ENCODE data around the gene SGIP1. TPM values are rescaled to one million over a fixed set of nuclear protein-coding genes. Genes with fewer than 3 reads are reported as not detected.

Gene SGIP1, protein sequence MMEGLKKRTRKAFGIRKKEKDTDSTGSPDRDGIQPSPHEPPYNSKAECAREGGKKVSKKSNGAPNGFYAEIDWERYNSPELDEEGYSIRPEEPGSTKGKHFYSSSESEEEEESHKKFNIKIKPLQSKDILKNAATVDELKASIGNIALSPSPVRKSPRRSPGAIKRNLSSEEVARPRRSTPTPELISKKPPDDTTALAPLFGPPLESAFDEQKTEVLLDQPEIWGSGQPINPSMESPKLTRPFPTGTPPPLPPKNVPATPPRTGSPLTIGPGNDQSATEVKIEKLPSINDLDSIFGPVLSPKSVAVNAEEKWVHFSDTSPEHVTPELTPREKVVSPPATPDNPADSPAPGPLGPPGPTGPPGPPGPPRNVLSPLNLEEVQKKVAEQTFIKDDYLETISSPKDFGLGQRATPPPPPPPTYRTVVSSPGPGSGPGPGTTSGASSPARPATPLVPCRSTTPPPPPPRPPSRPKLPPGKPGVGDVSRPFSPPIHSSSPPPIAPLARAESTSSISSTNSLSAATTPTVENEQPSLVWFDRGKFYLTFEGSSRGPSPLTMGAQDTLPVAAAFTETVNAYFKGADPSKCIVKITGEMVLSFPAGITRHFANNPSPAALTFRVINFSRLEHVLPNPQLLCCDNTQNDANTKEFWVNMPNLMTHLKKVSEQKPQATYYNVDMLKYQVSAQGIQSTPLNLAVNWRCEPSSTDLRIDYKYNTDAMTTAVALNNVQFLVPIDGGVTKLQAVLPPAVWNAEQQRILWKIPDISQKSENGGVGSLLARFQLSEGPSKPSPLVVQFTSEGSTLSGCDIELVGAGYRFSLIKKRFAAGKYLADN
- total RNA-seq: under 1 TPM in 1 of 2 experiments, not detected in 1; 0.07 TPM

- Mint-ChIP-seq H3K27me3 (ENCODE audit: low read depth) (peaks cover 30% of the 10 kb centered on the region), H3K4me1 (ENCODE audit: low read depth) (peaks cover 9% of the 10 kb centered on the region), H3K36me3 (ENCODE audit: low read depth) (no peaks in the 10 kb centered on the region), H3K4me3 (peak within 1 kb of the TSS; percentile 78), H3K9me3 (no peaks in the 10 kb centered on the region), H3K27ac (no peak within 1 kb of the TSS)
- CTCF ChIA-PET: interaction anchor here (0.7 to 1.6 kb wide), 4 partner anchors 20 to 1216 kb away, joined by 3 to 4 read pairs (median 4); no protein-coding TSS in a partner anchor
- intact Hi-C loops (cut with micrococcal nuclease): loop anchor here (1.0 kb wide), 1 partner anchor 192 kb away; no protein-coding TSS in a partner anchor
- DNase-seq: peak; percentile 40
Observed at GRCh38 chr1:66533804-66534740, at the start of gene SGIP1. TSS of gene SGIP1 (plus strand) at chr1:66534153. CDS start at chr1:66534359, 206 bp downstream.

DNA sequence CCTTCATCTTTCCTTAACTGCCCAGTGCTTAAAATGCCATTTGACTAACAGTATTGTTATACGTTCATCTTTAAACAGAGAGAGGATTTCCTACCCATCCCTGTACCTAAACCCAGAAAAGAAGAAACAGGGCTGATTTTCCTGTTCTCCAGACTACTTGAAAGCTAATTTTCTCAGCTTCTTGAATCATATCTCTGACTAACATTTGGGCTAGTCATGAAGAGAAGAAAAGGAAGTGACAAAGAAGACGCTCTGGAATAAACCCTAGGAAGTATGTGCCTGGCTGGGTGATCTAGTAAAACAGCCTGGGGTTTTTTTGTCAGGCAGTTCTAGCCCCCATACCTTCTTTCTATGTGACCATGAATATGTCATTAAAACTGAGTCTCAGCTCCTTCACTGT, 44.8 kb upstream of the SGIP1 start:
- Mint-ChIP-seq H3K36me3 (ENCODE audit: low read depth) (no peaks in the 10 kb centered on the region), H3K27ac (no peak overlapping the region), H3K4me3 (no peak overlapping the region), H3K27me3 (ENCODE audit: low read depth) (no peaks in the 10 kb centered on the region), H3K9me3 (no peaks in the 10 kb centered on the region), H3K4me1 (ENCODE audit: low read depth) (no peaks in the 10 kb centered on the region)
- CTCF ChIA-PET: no interaction called here
- no peak for DNase-seq
- intact Hi-C loops (cut with micrococcal nuclease): no loop called here

DNA sequence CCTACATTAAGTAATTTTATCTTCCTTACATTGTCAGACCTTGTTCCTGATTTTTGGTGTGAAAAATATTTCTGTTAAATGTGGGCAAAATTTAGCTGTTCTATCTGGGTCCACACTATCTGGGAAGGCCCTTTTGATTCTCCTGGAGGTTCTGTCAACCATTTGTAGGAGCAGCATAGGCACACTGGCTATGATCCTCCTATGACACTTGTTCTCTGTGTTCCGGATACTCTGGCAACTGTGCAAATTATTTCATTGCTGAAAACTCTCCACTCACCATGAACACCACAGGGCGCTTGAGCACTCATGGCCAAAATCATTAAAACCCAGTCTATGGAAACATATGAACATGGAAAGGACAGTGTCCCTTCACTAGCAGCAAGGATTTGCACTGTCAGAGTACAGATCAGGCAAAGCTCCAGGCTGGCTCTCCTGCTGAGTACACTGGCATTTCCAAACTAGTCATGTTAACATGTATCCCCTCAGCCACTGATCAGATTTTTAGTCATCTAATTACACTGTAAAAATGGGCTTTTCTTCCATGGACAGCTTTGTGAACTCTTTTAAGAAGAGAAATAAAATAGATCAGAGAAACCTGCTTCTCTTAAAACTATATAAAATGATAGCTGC, 43.9 kb upstream of the SGIP1 start:
- intact Hi-C loops (cut with micrococcal nuclease): no loop called here
- Mint-ChIP-seq H3K36me3 (ENCODE audit: low read depth) (no peaks in the 10 kb centered on the region), H3K4me3 (no peak overlapping the region), H3K9me3 (no peaks in the 10 kb centered on the region), H3K27ac (no peak overlapping the region), H3K4me1 (ENCODE audit: low read depth) (no peaks in the 10 kb centered on the region), H3K27me3 (ENCODE audit: low read depth) (no peaks in the 10 kb centered on the region)
- DNase-seq: no peak
- CTCF ChIA-PET: interaction anchor here (1.6 kb wide), 1 partner anchor 14 kb away, joined by 9 read pairs; no protein-coding TSS in a partner anchor

- Mint-ChIP-seq H3K9me3 (no peaks in the 10 kb centered on the region), H3K27me3 (ENCODE audit: low read depth) (no peaks in the 10 kb centered on the region), H3K4me1 (ENCODE audit: low read depth) (no peaks in the 10 kb centered on the region), H3K27ac (no peak overlapping the region), H3K36me3 (ENCODE audit: low read depth) (no peaks in the 10 kb centered on the region), H3K4me3 (no peak overlapping the region)
- no peak for DNase-seq
- CTCF ChIA-PET: interaction anchor here (0.6 to 1.6 kb wide), 3 partner anchors 13 to 1282 kb away, joined by 3 to 9 read pairs (median 3); no protein-coding TSS in a partner anchor
- intact Hi-C loops (cut with micrococcal nuclease): no loop called here
Observed at GRCh38 chr1:66490816-66491215, 43.1 kb upstream of the SGIP1 start.

GRCh38 chr1:66492424-66492823, 41.5 kb upstream of the SGIP1 start:
- Mint-ChIP-seq H3K4me1 (ENCODE audit: low read depth) (no peaks in the 10 kb centered on the region), H3K27ac (no peak overlapping the region), H3K4me3 (no peak overlapping the region), H3K36me3 (ENCODE audit: low read depth) (no peaks in the 10 kb centered on the region), H3K9me3 (no peaks in the 10 kb centered on the region), H3K27me3 (ENCODE audit: low read depth) (peaks cover 5% of the 10 kb centered on the region)
- DNase-seq: no peak
- intact Hi-C loops (cut with micrococcal nuclease): no loop called here
- CTCF ChIA-PET: no interaction called here

DNA sequence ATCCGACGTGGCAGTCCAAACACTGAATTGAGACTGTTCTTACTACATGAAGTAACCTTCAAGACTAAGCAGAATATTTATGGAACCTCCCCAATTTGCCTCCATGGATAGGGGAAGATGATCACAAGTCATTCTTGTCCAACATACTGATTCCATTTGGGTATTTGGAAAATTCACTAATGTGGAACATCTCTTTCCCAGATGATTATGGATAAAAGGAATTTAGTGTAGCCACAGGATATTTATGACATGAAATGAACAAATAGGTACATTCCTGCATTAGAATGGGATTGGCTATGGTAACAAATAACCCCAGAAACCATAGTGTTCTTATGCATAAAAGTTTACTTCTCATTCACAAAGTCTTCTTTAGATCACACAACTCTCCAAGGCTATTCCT, 40.2 kb upstream of the SGIP1 start:
- no peak for DNase-seq
- no peaks in the 10 kb centered on the region for H3K9me3 Mint-ChIP-seq
- CTCF ChIA-PET: no interaction called here
- H3K27ac Mint-ChIP-seq: no peak overlapping the region
- intact Hi-C loops (cut with micrococcal nuclease): no loop called here
- peaks cover 13% of the 10 kb centered on the region for H3K27me3 Mint-ChIP-seq (ENCODE audit: low read depth)
- no peak overlapping the region for H3K4me3 Mint-ChIP-seq
- H3K36me3 Mint-ChIP-seq (ENCODE audit: low read depth): no peaks in the 10 kb centered on the region
- H3K4me1 Mint-ChIP-seq (ENCODE audit: low read depth): no peaks in the 10 kb centered on the region

- Mint-ChIP-seq H3K4me3 (no peak overlapping the region), H3K4me1 (ENCODE audit: low read depth) (no peaks in the 10 kb centered on the region), H3K9me3 (no peaks in the 10 kb centered on the region), H3K36me3 (ENCODE audit: low read depth) (no peaks in the 10 kb centered on the region), H3K27ac (no peak overlapping the region), H3K27me3 (ENCODE audit: low read depth) (peaks cover 17% of the 10 kb centered on the region)
- no peak for DNase-seq
- CTCF ChIA-PET: interaction anchor here (0.7 kb wide), 1 partner anchor 10 kb away, joined by 3 read pairs; no protein-coding TSS in a partner anchor
- intact Hi-C loops (cut with micrococcal nuclease): no loop called here
Observed at GRCh38 chr1:66494482-66494881, 39.5 kb upstream of the SGIP1 start.

DNA sequence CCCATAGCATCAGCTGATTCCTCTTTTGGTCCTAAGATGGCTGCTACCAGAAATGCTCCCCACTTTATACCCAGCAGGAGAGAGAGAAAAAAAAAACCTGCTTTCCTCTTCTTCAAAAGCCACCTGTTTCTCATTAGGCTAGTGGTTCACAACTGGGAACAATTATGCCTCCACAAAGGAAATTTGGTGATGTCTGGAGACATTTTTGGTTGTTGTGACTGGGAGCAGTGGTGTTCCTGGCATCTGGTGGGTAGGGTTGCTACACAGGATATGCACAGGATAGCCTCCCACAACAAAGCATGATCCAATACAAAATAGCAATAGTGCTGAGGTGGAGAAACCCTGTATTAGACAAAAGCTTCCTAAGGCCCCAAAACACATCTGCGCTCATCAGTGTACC, 38.5 kb upstream of the SGIP1 start:
- Mint-ChIP-seq H3K4me3 (no peak overlapping the region), H3K36me3 (ENCODE audit: low read depth) (no peaks in the 10 kb centered on the region), H3K27me3 (ENCODE audit: low read depth) (peaks cover 18% of the 10 kb centered on the region), H3K9me3 (no peaks in the 10 kb centered on the region), H3K27ac (no peak overlapping the region), H3K4me1 (ENCODE audit: low read depth) (no peaks in the 10 kb centered on the region)
- intact Hi-C loops (cut with micrococcal nuclease): no loop called here
- no peak for DNase-seq
- CTCF ChIA-PET: interaction anchor here (0.6 to 1.3 kb wide), 2 partner anchors 9 to 33 kb away, joined by 3 to 5 read pairs; no protein-coding TSS in a partner anchor

DNA sequence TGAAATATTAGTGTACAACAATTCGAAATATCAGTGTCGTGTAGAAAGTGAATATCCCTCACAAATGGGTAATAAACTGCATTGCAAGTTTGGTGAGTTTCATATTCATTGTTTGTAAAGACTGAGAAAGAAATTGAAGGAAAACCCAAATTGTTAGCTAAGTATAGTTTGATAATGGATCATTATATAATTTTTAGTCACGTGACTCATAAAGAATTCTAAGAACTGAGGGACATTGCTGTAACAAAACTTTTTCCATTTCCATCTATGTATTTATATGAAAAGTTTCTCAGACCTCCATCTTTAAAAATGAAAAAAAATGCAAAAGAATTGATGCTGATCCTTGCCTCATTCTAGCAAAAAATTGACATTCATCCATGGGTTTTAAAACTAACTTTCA, 36.0 kb upstream of the SGIP1 start:
- Mint-ChIP-seq H3K4me1 (ENCODE audit: low read depth) (no peaks in the 10 kb centered on the region), H3K36me3 (ENCODE audit: low read depth) (no peaks in the 10 kb centered on the region), H3K27ac (no peak overlapping the region), H3K9me3 (no peaks in the 10 kb centered on the region), H3K27me3 (ENCODE audit: low read depth) (peaks cover 23% of the 10 kb centered on the region), H3K4me3 (no peak overlapping the region)
- CTCF ChIA-PET: no interaction called here
- intact Hi-C loops (cut with micrococcal nuclease): no loop called here
- no peak for DNase-seq

DNA sequence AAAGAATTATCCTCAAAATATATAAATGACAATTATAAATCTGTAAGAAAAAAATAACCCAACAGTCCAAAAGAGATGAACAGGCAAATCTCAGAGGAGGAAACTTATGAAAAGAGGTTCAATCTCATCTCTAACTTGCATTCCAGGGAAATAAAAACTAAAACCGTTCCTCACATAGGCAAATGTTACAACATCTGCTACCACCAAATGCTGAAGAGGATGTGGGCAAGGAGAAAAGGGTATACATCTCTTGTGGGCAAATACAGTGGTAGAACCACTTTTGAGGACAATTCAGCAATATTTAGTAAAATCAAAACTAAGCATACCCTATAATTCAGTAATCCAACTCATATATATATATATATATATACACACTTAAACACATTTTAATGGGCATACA, 33.7 kb upstream of the SGIP1 start:
- H3K4me1 Mint-ChIP-seq (ENCODE audit: low read depth): no peaks in the 10 kb centered on the region
- no peaks in the 10 kb centered on the region for H3K9me3 Mint-ChIP-seq
- CTCF ChIA-PET: no interaction called here
- no peak overlapping the region for H3K27ac Mint-ChIP-seq
- H3K4me3 Mint-ChIP-seq: no peak overlapping the region
- DNase-seq: no peak
- no peaks in the 10 kb centered on the region for H3K36me3 Mint-ChIP-seq (ENCODE audit: low read depth)
- intact Hi-C loops (cut with micrococcal nuclease): loop anchor here (5.0 kb wide), 1 partner anchor 138 kb away; no protein-coding TSS in a partner anchor
- peaks cover 25% of the 10 kb centered on the region for H3K27me3 Mint-ChIP-seq (ENCODE audit: low read depth)

- Mint-ChIP-seq H3K36me3 (ENCODE audit: low read depth) (no peaks in the 10 kb centered on the region), H3K4me3 (no peak overlapping the region), H3K27ac (no peak overlapping the region), H3K9me3 (no peaks in the 10 kb centered on the region), H3K27me3 (ENCODE audit: low read depth) (peaks cover 22% of the 10 kb centered on the region), H3K4me1 (ENCODE audit: low read depth) (no peaks in the 10 kb centered on the region)
- DNase-seq: no peak
- CTCF ChIA-PET: interaction anchor here (0.9 to 2.7 kb wide), 2 partner anchors 32 to 260 kb away, joined by 4 to 17 read pairs; partner anchors contain the start of gene SGIP1
- intact Hi-C loops (cut with micrococcal nuclease): loop anchor here (5.0 kb wide), 1 partner anchor 140 kb away; no protein-coding TSS in a partner anchor
Observed at GRCh38 chr1:66502086-66502485, 31.9 kb upstream of the SGIP1 start.
